HepG2 (cell line): ENCODE results near the gene SLC17A9. TPM values are rescaled to one million over a fixed set of nuclear protein-coding genes. Genes with fewer than 3 reads are reported as not detected.
A peak's percentile ranks its signal among the peaks of the same experiment; 100 is the strongest.

Experiments used
- AHR ChIP-seq: IDR thresholded peaks from 2 replicates; pipeline ENCODE4 v1.6.1; 2018; ENCODE audit warnings: missing genetic modification reagents, missing compliant biosample characterization
- ARID4A ChIP-seq: sonication (generic); formaldehyde crosslinking; IDR thresholded peaks from 2 replicates; pipeline ENCODE4 v1.5.0; 2020; ENCODE audit warnings: mild to moderate bottlenecking, missing genetic modification reagents, borderline replicate concordance
- BRD4 ChIP-seq: sonication (generic); formaldehyde crosslinking; IDR thresholded peaks from 2 replicates; pipeline ENCODE4 v1.4.0; 2020; ENCODE audit warnings: missing genetic modification reagents
- DNMT3B ChIP-seq: conservative IDR thresholded peaks from 2 replicates; pipeline ENCODE4 v1.6.1; 2016; ENCODE audit warnings: missing biosample characterization, control low read depth
- EEA1 ChIP-seq: sonication (generic); formaldehyde crosslinking; IDR thresholded peaks from 2 replicates; pipeline ENCODE4 v1.5.1; 2020; ENCODE audit warnings: mild to moderate bottlenecking, missing genetic modification reagents, borderline replicate concordance
- ERF ChIP-seq: IDR thresholded peaks from 2 replicates; pipeline ENCODE4 v1.6.1; 2018; ENCODE audit warnings: missing biosample characterization, missing genetic modification reagents
- JARID2 ChIP-seq: sonication (generic); formaldehyde crosslinking; IDR thresholded peaks from 2 replicates; pipeline ENCODE4 v1.8.1; 2023; ENCODE audit warnings: missing genetic modification reagents, inconsistent platforms; ENCODE audit not compliant: insufficient replicate concordance
- KMT2B ChIP-seq: IDR thresholded peaks from 2 replicates; pipeline ENCODE4 v1.6.1; 2016; ENCODE audit warnings: missing genetic modification reagents, missing compliant biosample characterization
- MAZ ChIP-seq, 2 experiments: sonication (generic) in 1 of 2; formaldehyde crosslinking in 1 of 2; IDR thresholded peaks; 2 replicates each; pipeline versions ENCODE4 v1.5.0 to v1.6.1; 2012 to 2020; ENCODE audit warnings: low read depth in 2 of 2, mild to moderate bottlenecking in 2 of 2, borderline replicate concordance in 1 of 2, improper control_type of control experiment in 1 of 2, low read length in 1 of 2, missing genetic modification reagents in 1 of 2, moderate library complexity in 1 of 2
- MYNN ChIP-seq: sonication (generic); formaldehyde crosslinking; IDR thresholded peaks from 2 replicates; pipeline ENCODE4 v1.4.0; 2020; ENCODE audit warnings: mild to moderate bottlenecking, low read depth, missing genetic modification reagents
- ONECUT2 ChIP-seq: sonication (generic); formaldehyde crosslinking; IDR thresholded peaks from 2 replicates; pipeline ENCODE4 v1.4.0; 2020; ENCODE audit warnings: missing genetic modification reagents
- RBAK ChIP-seq: sonication (generic); formaldehyde crosslinking; IDR thresholded peaks from 2 replicates; pipeline ENCODE4 v1.5.1; 2020; ENCODE audit warnings: mild to moderate bottlenecking, missing genetic modification reagents
- RFXANK ChIP-seq: IDR thresholded peaks from 2 replicates; pipeline ENCODE4 v1.6.1; 2016
- THAP11 ChIP-seq: IDR thresholded peaks from 2 replicates; pipeline ENCODE4 v1.6.1; 2016; ENCODE audit warnings: missing biosample characterization, missing genetic modification reagents
- THYN1 ChIP-seq: sonication (generic); formaldehyde crosslinking; IDR thresholded peaks from 2 replicates; pipeline ENCODE4 v1.8.1; 2023; ENCODE audit warnings: low read depth, mild to moderate bottlenecking, moderate library complexity, missing genetic modification reagents, borderline replicate concordance
- ZBTB2 ChIP-seq: sonication (generic); formaldehyde crosslinking; IDR thresholded peaks from 2 replicates; pipeline ENCODE4 v1.8.0; 2022; ENCODE audit warnings: low read depth, missing genetic modification reagents
- ZBTB8A ChIP-seq: sonication (generic); formaldehyde crosslinking; IDR thresholded peaks from 2 replicates; pipeline ENCODE4 v1.4.0; 2020; ENCODE audit warnings: mild to moderate bottlenecking, low read depth, missing genetic modification reagents, borderline replicate concordance
- ZFYVE20 ChIP-seq: sonication (generic); formaldehyde crosslinking; IDR thresholded peaks from 2 replicates; pipeline ENCODE4 v1.8.0; 2023; ENCODE audit warnings: low read depth, mild to moderate bottlenecking, moderate library complexity, missing genetic modification reagents, borderline replicate concordance
- ZKSCAN5 ChIP-seq: sonication (generic); formaldehyde crosslinking; IDR thresholded peaks from 2 replicates; pipeline ENCODE4 v1.5.1; 2020; ENCODE audit warnings: mild to moderate bottlenecking, missing genetic modification reagents
- ZNF558 ChIP-seq: sonication (generic); formaldehyde crosslinking; IDR thresholded peaks from 2 replicates; pipeline ENCODE4 v1.9.0; 2022; ENCODE audit warnings: mild to moderate bottlenecking, missing genetic modification reagents, borderline replicate concordance
- ZNF562 ChIP-seq: sonication (generic); formaldehyde crosslinking; IDR thresholded peaks from 2 replicates; pipeline ENCODE4 v1.8.0; 2022; ENCODE audit warnings: missing genetic modification reagents, borderline replicate concordance
- ZNF772 ChIP-seq: sonication (generic); formaldehyde crosslinking; IDR thresholded peaks from 2 replicates; pipeline ENCODE4 v1.5.0; 2020; ENCODE audit warnings: mild to moderate bottlenecking, missing genetic modification reagents
- ZNF773 ChIP-seq: sonication (generic); formaldehyde crosslinking; IDR thresholded peaks from 2 replicates; pipeline ENCODE4 v1.4.0; 2020; ENCODE audit warnings: missing genetic modification reagents, borderline replicate concordance
- ZSCAN30 ChIP-seq: sonication (generic); formaldehyde crosslinking; IDR thresholded peaks from 2 replicates; pipeline ENCODE4 v1.5.0; 2020; ENCODE audit warnings: mild to moderate bottlenecking, missing genetic modification reagents
- polyA plus RNA-seq, 8 experiments: library from polyadenylated mRNA; depleted of rRNA in 3 of 8; stranded (reverse) in 7 of 8; unstranded in 1 of 8; fragments of >200 nt; fragmentation: Illumina TruSeq in 4 of 8; extraction: Trizol in 4 of 8; gene quantifications; 2 replicates each; pipeline versions ENCODE4 v1.2.1 to v1.2.3, GENCODE V29; 2011 to 2016; ENCODE audit warnings: low read depth in 4 of 8, missing spikeins in 1 of 8, mixed read lengths in 1 of 8; ENCODE audit not compliant: insufficient read depth in 1 of 8
- total RNA-seq, 5 experiments: library from RNA; depleted of rRNA; stranded (reverse); fragments of >200 nt; fragmentation: Illumina TruSeq; extraction: Trizol; gene quantifications; 2 replicates each; pipeline ENCODE4 v1.2.3, GENCODE V29; 2016; ENCODE audit warnings: low read depth in 1 of 5

SLC17A9 gene
- total and polyA plus RNA-seq, 2 of the 13 experiments (the other 11 are each of a cell fraction or from before 2014, with no cell fraction given): 110 to 191 TPM

DNA sequence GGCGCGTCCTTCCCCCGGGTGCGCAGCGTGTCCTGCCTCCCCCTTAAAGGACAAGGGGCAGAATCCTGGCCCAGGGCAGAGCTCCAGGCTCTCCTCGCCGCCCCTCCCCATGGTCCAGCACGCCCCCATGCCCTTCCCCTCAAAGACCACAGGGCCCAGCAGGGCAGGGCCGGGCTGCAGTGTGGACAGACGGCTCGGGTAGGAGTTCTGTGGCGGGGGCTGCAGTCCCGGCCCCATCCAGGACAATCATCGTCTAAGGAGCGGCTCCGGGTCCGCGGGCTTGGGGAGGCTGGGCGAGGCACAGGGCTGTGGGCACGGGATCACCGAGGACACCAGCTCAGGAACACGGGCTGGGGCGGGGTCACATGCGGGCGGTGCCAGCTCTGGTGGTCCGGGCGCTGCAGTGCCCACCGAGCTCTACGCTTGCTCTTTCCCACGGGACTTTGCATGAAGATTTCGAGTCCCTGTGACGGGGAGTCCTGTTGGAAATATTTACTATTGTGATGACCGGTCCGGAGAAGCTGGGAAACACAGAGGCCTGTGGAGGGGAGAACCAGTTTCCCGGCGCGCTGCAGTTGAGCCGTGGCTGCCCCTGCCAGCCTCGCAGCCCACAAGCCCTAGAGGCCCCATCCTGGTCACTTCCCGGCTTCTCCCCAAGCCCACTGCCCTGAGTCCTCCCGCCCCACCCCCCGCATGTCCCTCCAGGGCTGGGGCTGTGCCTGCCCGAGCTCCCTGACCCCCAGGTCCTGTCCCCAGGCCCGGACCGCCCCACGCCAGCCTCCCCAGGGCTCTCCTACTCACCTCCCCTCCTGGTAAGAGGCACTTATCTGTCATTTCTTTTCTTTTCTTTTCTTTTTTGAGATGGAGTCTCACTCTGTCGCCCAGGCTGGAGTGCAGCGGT, 20.6 kb downstream of the SLC17A9 start (continued):
- TF ChIP-seq ZBTB2 (CRISPR knock-in tag) (no peak), BRD4 (CRISPR knock-in tag) (0 out of 2 replicates have a peak, but pooled peaks have one; percentile 15), ZNF558 (no peak), MAZ (IDR thresholded peaks at IDR 0.05; ENCODE audit: borderline replicate concordance, low read depth, low read length) (no peak), MAZ (CRISPR knock-in tag; IDR thresholded peaks at IDR 0.05; ENCODE audit: low read depth) (no peak), MYNN (no peak), ZKSCAN5 (CRISPR knock-in tag) (no peak), THYN1 (no peak), RBAK (CRISPR knock-in tag) (no peak), ERF (CRISPR knock-in tag) (no peak), DNMT3B (CRISPR knock-in tag) (no peak), KMT2B (no peak), ZBTB8A (CRISPR knock-in tag) (no peak), ZNF773 (no peak), ONECUT2 (CRISPR knock-in tag) (no peak), RFXANK (CRISPR knock-in tag) (no peak), ZFYVE20 (CRISPR knock-in tag) (no peak), ZSCAN30 (CRISPR knock-in tag) (no peak), AHR (no peak), EEA1 (CRISPR knock-in tag) (peak; percentile 65), THAP11 (CRISPR knock-in tag) (no peak), JARID2 (CRISPR knock-in tag) (no peak), ZNF772 (CRISPR knock-in tag) (peak; percentile 48; the same call in 1 of the 2 replicates), ZNF562 (CRISPR knock-in tag) (no peak), ARID4A (no peak; the same call in 1 of the 2 replicates)
